Measurements from ENCODE around the gene COG5.

COG5 gene

GRCh38 chr7:107506674-107507339, 56.9 kb downstream of the COG5 start:
- no peaks in the 10 kb centered on the region for H3K27me3 ChIP-seq (ENCODE audit: control insufficient read depth, low read length)
- no peaks in the 10 kb centered on the region for H3K79me2 ChIP-seq (ENCODE audit: control insufficient read depth, low read length)
- H3K27ac ChIP-seq (ENCODE audit: low read depth, low read length): no peak overlapping the region
- H4K20me1 ChIP-seq (ENCODE audit: control insufficient read depth, insufficient read depth, low read depth, low read length): no peaks in the 10 kb centered on the region
- no peaks in the 10 kb centered on the region for H3K9me3 ChIP-seq (ENCODE audit: control insufficient read depth, insufficient read depth, low read length)
- no peak overlapping the region for H3K4me3 ChIP-seq (ENCODE audit: low read length)
- no peak overlapping the region for H3K4me2 ChIP-seq (ENCODE audit: low read length)
- peaks cover 2% of the 10 kb centered on the region; the same call in 1 of the 2 replicates for H3F3A ChIP-seq (ENCODE audit: control insufficient read depth, insufficient read depth)
- no peaks in the 10 kb centered on the region for H3K9me2 ChIP-seq (replicated peaks; ENCODE audit: control insufficient read depth, low read length)
- H3K4me1 ChIP-seq (ENCODE audit: control insufficient read depth, low read length): no peaks in the 10 kb centered on the region
- TF ChIP-seq EZH2phosphoT487 (IDR thresholded peaks at IDR 0.05; ENCODE audit: borderline replicate concordance, low read length): no peak
- TF ChIP-seq CTCF (IDR thresholded peaks at IDR 0.05; ENCODE audit: low read depth, low read length, poor library complexity, severe bottlenecking): no peak
- peaks cover 3% of the 10 kb centered on the region; the same call in 1 of the 2 replicates for H3K36me3 ChIP-seq (ENCODE audit: control insufficient read depth, low read length)

- Histone ChIP-seq H3K79me2 (ENCODE audit: control insufficient read depth, low read length) (no peaks in the 10 kb centered on the region), H3K4me3 (ENCODE audit: low read length) (no peak overlapping the region), H3K9me2 (replicated peaks; ENCODE audit: control insufficient read depth, low read length) (no peaks in the 10 kb centered on the region), H3F3A (ENCODE audit: control insufficient read depth, insufficient read depth) (peaks cover 2% of the 10 kb centered on the region; the same call in 1 of the 2 replicates), H3K27me3 (ENCODE audit: control insufficient read depth, low read length) (no peaks in the 10 kb centered on the region), H4K20me1 (ENCODE audit: control insufficient read depth, insufficient read depth, low read depth, low read length) (no peaks in the 10 kb centered on the region), H3K4me1 (ENCODE audit: control insufficient read depth, low read length) (no peaks in the 10 kb centered on the region), H3K36me3 (ENCODE audit: control insufficient read depth, low read length) (peaks cover 3% of the 10 kb centered on the region; the same call in 1 of the 2 replicates), H3K4me2 (ENCODE audit: low read length) (no peak overlapping the region), H3K27ac (ENCODE audit: low read depth, low read length) (no peak overlapping the region), H3K9me3 (ENCODE audit: control insufficient read depth, insufficient read depth, low read length) (no peaks in the 10 kb centered on the region)
- TF ChIP-seq CTCF (IDR thresholded peaks at IDR 0.05; ENCODE audit: low read depth, low read length, poor library complexity, severe bottlenecking) (no peak), EZH2phosphoT487 (IDR thresholded peaks at IDR 0.05; ENCODE audit: borderline replicate concordance, low read length) (no peak)
Observed at GRCh38 chr7:107505997-107506673, 57.6 kb downstream of the COG5 start.

- Histone ChIP-seq H3K36me3 (ENCODE audit: control insufficient read depth, low read length) (peaks cover 3% of the 10 kb centered on the region; the same call in 1 of the 2 replicates), H3K4me3 (ENCODE audit: low read length) (no peak overlapping the region), H3K9me3 (ENCODE audit: control insufficient read depth, insufficient read depth, low read length) (no peaks in the 10 kb centered on the region), H3K27me3 (ENCODE audit: control insufficient read depth, low read length) (no peaks in the 10 kb centered on the region), H3K27ac (ENCODE audit: low read depth, low read length) (no peak overlapping the region), H3K79me2 (ENCODE audit: control insufficient read depth, low read length) (no peaks in the 10 kb centered on the region), H3K4me1 (ENCODE audit: control insufficient read depth, low read length) (no peaks in the 10 kb centered on the region), H3F3A (ENCODE audit: control insufficient read depth, insufficient read depth) (peaks cover 2% of the 10 kb centered on the region; the same call in 1 of the 2 replicates), H3K9me2 (replicated peaks; ENCODE audit: control insufficient read depth, low read length) (no peaks in the 10 kb centered on the region), H4K20me1 (ENCODE audit: control insufficient read depth, insufficient read depth, low read depth, low read length) (no peaks in the 10 kb centered on the region), H3K4me2 (ENCODE audit: low read length) (no peak overlapping the region)
- TF ChIP-seq CTCF (IDR thresholded peaks at IDR 0.05; ENCODE audit: low read depth, low read length, poor library complexity, severe bottlenecking): no peak
- TF ChIP-seq EZH2phosphoT487 (IDR thresholded peaks at IDR 0.05; ENCODE audit: borderline replicate concordance, low read length): no peak
Observed at GRCh38 chr7:107505362-107505761, 58.4 kb downstream of the COG5 start.

All from DOHH2 (cell line).